ENCODE data around the gene TMEM44.
"Not testable (repeated sequence)": the region's sequence is repeated elsewhere in the genome, so short reads cannot be mapped to it uniquely, and the experiment has no call there.

Gene TMEM44

DNA sequence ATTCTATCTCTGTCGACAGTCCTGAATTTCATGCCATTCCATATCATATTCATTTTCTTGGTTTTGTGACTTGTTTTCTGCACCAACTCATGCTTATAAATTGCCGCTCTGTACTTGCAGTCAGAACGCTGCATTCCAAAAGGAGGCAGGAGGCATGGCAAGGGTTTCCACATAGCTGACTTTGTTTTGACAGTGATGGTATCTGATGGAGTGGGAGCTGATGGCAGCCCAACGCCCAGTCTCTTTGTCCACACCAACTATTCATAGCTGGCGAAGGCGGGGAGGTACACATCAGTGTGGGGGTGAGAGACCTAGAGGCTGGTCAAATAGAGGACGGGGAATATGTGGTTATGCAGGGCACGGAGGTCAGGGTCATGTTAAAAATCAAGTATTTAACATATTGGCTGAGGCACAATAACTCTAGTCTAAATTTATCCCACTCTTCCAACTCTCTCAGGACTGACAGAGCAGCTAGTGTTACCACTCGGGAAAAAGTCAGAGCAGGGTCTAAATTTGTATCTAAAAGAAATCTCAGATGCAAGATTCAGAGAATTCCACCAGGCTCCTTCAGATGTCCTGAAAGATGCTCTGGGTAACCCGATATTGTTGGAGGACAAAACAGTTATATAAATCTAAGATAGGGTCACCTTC lies 78.6 kb downstream of the TMEM44 start:
- peak; percentile 72 for DNase-seq

DNA sequence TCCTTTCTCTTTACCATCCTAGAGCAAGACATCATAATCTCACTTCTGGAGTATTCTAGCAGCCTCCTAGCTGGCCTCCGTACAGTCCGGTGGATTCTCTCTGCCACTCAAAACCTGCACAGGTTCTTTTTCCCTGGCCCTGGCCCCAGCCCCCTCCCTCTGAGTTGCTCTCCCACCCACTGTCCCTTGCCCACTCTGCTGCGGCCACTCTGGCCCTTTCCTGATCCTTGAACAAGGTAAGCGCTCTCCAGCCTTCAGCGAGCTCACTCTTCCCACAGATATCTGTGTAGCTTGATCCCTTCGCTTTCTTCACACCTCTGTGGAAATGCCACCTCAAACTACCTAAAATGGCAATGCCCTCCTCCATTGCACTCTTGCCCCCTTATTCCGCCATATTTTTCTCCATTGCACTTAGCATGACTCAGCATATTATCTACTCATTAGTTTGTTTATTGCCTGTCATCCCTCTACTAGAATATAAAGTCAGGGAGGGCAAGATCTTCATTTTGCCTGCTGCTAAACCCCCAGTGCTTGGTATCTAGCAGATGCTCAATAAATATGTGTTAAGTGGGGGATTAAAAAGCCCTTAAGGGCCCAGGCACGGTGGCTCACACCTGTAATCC lies 80.8 kb downstream of the TMEM44 start:
- no peak for DNase-seq

DNA sequence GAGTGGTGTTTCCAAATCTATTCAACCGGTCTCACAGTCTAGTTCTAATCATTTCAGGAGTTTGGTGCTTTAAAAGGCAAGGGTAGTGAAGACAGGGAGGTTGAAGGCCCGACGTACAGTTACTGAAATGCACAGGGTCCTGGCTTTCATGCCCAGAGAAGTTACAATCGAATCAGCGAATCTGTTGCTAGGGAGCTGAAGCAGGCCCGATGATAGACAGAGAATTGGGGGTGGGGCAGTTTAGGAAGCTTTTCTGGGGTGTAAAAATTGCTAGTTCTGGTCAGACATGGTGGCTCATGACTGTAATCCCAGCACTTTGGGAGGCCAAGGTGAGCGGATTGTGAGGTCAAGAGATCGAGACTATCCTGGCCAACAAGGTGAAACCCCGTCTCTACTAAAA lies 83.4 kb downstream of the TMEM44 start:
- DNase-seq: no peak

DNA sequence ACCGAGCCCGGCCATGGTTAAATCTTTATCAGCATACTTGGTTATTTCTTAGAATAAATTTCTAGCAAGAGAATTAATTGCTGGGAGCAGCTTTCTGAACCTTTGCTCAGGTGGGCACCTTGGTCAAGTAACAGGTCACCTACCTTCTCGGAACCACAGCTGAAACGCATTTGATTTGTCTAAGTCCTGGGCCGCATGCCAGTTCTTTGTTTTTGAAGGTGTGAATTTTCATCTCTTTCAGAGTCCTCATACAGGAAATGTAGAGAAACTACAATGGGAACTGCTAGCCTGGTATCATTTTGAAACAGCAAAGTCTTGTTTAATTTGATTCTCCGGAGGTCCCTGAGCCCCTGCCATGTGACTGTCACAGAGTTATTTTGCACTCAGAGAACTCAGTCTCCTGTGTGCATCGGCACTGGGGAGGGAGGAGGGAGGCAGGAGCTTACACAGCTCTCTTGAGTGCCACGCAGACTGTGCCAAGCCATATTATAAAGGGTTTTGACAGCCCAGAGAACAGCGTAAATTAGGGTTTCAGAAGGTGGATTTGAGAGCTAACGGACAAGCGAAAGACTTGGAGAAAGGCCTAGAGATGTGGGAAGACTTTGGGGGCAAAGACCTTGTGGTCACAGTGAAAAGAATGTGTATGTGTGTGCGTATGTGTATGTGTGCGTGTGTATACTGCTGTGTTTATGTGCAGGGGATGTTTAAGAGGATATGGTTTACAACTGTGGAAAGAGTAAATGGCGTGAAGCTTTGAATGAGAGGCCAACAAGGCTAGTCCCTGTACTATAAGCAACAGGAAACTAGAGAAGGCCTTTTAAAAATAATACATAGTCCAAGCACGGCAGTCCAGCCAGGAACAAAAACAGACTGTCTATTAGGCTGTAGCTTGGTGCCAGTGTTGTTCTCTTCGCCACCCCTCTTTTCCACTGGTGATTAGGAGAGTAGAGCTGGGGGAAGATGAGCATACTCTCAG lies 84.6 kb downstream of the TMEM44 start:
- DNase-seq: no peak

DNA sequence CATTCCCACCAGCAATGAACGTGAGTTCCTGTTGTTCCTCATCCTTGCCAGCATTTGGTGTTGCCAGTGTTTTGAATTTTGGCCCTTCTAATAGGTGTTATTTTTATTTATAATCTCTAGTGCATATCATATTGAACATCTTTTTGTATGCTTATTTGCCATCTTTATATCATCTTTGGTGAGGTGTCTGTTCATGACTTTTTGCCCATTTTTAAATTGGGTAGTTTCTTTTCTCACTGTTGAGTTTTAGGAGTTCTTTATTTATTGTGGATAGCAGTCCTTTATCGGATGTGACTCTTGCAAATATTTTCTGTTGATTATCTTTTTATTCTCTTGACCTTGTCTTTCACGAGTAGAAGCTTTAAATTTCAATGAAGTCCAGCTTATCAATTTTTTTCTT lies 86.2 kb downstream of the TMEM44 start:
- DNase-seq: no peak

DNA sequence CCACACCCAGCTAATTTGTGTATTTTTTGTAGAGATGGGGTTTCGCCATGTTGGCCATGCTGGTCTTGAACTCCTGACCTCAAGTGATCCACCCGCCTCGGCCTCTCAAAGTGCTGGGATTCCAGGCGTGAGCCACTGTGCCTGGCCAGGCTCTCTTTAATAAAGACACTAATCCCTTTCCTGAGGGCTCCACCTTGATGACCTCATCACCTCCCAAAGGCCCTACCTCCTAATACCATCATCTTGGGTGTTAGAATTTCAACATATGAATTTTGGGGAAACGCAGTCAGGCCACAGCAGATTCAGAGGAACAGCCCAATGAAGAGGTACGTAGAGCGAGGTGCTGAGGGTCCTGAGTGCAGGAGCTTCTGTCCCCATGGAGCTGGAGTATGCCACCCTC lies 87.7 kb downstream of the TMEM44 start:
- DNase-seq: not testable (repeated sequence)

DNA sequence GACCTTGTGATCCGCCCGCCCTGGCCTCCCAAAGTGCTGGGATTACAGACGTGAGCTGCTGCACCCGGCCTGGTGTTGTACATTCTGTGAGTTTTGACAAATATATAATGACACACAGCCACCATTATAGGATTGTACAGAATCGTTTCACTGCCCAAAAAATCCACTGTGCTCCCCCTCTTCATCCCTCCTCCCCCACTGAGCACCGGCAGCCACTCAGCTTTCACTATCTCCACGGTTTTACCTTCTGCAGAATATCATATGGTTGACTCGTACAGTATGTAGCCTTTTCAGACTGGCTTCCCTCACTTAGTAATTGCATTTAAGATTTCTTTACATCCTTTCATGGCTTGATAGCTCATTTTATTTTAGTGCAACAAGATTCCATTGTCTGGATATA lies 89.7 kb downstream of the TMEM44 start:
- DNase-seq: no peak

DNA sequence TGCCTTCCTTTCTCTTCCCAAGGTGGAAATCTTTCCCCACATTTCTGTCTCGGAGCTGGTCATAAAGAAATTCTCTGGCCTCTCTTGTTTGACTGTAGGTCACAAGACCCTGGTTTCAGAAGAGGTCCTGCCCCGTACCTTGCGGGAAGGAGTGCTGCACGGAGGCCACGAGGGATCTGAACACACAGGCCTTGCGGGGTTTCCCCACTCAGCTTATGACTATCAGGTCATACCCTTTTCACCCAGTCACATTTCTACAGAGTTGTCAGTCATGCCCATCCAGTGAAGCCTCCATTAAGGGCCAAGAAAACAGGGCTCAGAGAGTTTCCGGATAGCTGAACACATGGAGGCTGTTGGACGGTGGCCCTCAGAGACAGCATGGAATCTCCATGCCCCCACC lies 91.7 kb downstream of the TMEM44 start:
- DNase-seq: no peak

DNA sequence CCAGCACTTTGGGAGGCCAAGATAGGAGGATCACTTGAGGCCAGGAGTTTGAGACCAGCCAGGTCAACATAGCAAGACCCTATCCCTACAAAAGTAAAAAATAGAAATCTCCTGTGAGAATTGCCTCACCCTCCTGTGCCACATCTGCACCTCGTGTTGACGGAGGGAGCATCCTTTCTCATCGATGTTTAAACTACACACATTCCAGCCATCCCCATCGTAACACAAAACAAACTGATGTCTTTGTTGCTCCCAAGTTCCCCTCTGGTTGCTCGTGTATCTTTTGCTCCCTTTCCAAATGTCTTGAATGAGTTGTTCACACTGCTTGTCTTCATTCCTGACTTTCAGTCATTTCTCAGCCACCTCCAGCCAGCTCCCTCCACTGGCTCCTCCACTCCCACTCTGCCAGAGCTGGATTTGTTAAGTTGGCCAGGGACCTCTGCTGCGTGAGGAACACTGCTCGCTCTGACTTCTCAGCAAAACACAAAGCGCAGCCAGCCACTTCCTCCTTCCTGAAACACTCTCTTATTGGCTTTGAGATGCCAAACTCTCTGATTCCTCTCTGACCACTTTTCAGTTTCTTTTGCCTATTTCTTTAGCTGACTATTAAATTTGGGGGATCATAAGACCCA lies 92.8 kb downstream of the TMEM44 start:
- DNase-seq: no peak

DNA sequence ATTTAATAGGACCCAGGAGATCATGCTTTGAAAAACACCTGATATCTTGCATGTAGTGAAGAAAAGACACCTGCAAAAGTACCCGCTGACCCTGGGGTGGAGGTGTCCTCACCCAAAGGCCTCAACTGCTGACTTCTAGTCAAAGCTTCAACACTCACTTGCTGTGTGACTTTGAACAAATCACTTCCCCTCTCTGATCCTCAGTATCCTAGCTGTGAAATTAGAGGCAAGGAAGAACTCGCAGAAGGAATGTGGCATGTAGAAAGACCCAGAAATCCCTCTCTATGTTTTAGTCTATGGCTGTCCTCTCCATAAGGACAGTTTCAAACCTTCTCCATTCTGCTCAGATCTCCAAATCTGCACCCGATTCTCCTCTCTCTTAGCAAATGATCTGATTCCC lies 93.7 kb downstream of the TMEM44 start:
- DNase-seq: no peak

DNA sequence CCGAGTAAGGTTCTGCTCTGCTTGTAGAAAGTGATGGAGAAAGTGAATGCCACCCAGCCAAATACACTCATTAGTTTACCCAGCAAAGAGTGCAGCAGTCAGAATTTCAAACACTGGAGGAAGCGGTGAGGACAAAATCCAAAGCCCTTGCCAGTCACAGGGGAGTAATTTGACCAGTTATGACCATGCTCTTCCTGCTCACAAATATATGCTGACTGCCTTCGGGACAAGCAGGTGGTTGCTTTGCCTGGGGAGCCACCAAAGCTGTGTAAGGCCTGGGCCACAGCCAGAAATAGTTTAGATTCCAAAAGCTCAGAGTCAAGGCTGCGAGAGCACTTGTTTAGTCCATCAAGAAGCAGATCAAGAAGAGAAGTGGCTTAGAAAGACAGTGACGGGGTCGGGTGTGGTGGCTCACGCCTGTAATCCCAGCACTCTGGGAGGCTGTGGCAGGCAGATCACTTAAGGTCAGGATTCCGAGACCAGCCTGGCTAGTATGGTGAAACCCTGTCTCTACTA lies 95.4 kb downstream of the TMEM44 start:
- DNase-seq: peak; percentile 65
